Activated CD4-positive, alpha-beta T cell treated with anti-CD3 and anti-CD28 coated beads, Interleukin-2, amount 50 U/mL, for 24 hours (primary cell): ENCODE measurements around the gene PER1.

Experiments used
- DNase-seq, 2 donors: peaks; one replicate each; pipeline ENCODE4 v3.0.0-alpha.2; 2020; ENCODE audit warnings: low read depth in 1 of 2, low spot score in 1 of 2

The PER1 gene

GRCh38 chr17:8142158-8142886 is 9.9 kb downstream of the PER1 start:
- DNase-seq, result no peak

DNA sequence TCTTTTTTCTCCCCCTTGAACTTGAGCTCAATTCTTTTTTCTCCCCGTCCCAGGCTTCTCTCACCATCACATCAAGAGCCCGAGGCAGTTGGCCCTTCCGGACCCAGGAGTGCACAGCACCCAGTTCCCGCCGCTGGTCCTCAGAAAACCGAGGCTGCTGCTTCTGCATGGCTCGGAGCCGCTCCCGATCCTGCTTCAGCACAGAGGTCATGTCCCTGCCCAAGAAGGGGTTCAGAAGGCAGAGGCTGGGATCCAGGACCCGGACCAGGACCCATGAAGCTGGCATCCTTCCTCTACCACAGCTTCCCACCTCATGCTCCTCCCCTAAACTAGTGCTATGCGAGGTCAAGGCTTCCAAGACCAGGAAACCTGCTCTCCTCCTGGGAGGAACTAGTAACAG is 10.5 kb downstream of the PER1 start:
- no peak for DNase-seq

DNA sequence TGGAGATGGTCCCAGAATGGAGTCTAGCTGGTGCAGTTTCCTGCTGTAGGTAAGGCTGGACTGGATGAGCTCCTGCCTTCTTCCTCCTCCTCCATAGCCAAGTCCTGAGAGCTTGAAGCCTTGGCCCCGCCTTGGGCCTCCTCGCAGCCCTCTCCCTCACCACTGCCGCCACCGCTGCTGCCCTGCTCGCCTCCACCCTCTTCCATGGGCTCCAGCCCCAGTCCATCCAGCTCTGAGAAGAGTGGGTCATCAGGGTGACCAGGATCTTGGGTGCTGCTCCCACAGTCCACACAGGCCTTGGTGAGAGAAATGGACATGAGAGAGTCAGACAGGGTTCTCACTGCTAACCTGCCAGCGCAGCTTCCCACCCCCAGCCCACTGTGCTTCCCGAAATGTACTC is 11.2 kb downstream of the PER1 start:
- DNase-seq, result no peak

- no peak for DNase-seq
Observed at GRCh38 chr17:8140065-8141029, 11.9 kb downstream of the PER1 start.

- peak; percentile 97 to 100 for DNase-seq
Observed at GRCh38 chr17:8138672-8139371, 13.4 kb downstream of the PER1 start.

DNA sequence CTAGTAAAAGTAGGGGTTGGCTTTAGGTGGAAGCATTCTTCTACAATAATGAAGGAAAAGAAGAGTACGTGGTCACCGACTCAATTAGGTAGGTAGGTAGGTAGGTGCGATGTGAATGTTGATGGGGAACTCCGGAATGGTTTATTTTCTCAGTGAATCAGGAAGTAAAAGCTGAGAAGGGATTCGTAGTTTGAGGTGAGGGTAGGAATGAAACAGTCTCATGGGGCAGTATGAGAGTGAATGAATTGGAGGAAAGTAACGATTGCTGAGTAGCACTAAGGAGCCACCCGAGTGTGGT is 13.9 kb downstream of the PER1 start:
- DNase-seq, result no peak

- DNase-seq, result no peak
Observed at GRCh38 chr17:8137645-8138373, 14.4 kb downstream of the PER1 start.

- no peak for DNase-seq
Observed at GRCh38 chr17:8133941-8134340, 18.3 kb downstream of the PER1 start.

GRCh38 chr17:8133399-8133798 is 18.8 kb downstream of the PER1 start:
- no peak for DNase-seq

DNA sequence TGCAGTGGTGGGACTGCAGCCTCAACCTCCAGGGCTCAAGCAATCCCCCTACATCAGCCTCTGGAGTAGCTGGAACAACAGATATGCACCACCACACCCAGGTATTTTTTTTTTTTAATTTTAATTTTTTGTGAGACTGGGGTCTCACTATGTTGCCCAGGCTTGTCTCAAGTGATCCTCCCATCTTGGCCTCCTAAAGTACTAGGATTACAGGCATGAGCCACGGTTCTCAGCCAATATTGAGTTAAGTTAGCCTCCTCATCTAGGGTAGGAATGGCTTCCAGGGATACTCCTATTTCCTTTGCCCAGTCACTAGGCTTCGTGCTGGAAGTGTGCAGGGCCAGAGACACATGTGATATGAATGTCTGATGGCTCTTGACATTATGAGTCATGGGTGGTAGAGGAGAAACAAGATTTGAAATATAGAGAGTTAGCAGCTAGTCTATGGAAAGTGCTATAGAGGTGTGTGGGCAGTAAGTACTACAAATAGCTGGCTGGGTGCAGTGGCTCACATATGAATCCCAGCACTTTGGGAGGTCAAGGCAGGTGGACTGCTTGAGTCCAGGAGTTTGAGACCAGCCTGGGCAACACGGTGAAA is 20.3 kb downstream of the PER1 start:
- no peak for DNase-seq

- DNase-seq, result no peak
Observed at GRCh38 chr17:8128125-8128784, 23.9 kb downstream of the PER1 start.

GRCh38 chr17:8126491-8127066 is 25.6 kb downstream of the PER1 start:
- no peak for DNase-seq

GRCh38 chr17:8125947-8126490 is 26.2 kb downstream of the PER1 start:
- no peak for DNase-seq

- DNase-seq, result peak; percentile 94 to 98
Observed at GRCh38 chr17:8125154-8125946, 26.9 kb downstream of the PER1 start.

- no peak for DNase-seq
Observed at GRCh38 chr17:8124350-8125153, 27.7 kb downstream of the PER1 start.

DNA sequence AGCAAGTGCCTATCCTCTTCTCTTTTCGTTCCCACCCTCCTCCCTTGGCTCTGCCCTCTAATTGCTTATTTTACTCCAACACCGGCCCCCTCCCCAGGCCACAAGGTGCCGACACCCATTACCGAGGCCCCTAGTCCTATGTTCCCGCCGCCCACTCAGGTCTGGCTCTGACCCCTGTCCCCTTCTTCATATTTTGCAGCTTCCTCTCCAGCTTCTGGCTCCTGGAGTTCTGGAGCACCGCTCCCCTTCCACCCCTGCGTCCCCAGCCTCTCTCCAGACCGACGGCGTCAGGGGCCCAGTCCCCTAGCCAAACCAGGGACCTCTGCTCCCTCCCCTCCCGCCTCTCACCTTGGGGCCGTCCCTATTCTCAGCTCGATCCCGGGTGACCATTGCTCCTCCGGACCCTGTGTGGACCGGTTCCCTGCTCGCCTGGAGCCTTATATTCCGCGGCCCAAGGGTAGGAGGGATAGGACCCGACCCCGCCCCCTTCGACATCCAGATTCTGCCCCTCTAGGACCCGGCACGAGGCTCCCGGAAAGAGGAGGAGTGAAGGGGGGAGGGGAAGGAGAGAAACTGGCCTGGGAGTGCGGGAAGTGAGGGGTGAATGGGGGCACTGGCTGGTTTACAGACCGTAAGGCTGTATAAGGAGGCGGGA is 28.4 kb downstream of the PER1 start, which contains the start of gene HES7:
HES7 (minus strand) TSS at position 412 of the 655 bp plus-strand sequence; CDS start at position 390, 22 bp downstream.
- no peak for DNase-seq
